Measurements from ENCODE around the gene PTBP3.

DNA sequence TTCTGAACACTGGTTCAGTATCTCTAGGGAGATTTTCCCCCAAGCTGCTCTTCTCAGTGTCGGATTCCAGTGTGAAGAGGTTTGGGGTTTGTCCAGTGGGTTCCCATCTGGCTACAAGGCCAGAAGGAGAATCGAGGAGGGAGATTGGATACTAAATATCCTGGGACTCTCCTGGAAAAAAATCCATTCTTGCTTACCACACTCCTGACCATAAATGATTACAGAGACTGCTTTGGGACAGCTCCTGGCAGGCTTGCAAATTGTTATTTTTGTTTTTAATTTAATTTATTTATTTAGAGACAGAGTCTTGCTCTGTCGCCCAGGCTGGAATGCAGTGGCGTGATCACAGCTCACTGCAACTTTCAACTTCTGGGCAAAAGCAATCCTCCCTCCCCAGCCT, 153.6 kb downstream of the PTBP3 start:
- TF ChIP-seq, protein P1, sequence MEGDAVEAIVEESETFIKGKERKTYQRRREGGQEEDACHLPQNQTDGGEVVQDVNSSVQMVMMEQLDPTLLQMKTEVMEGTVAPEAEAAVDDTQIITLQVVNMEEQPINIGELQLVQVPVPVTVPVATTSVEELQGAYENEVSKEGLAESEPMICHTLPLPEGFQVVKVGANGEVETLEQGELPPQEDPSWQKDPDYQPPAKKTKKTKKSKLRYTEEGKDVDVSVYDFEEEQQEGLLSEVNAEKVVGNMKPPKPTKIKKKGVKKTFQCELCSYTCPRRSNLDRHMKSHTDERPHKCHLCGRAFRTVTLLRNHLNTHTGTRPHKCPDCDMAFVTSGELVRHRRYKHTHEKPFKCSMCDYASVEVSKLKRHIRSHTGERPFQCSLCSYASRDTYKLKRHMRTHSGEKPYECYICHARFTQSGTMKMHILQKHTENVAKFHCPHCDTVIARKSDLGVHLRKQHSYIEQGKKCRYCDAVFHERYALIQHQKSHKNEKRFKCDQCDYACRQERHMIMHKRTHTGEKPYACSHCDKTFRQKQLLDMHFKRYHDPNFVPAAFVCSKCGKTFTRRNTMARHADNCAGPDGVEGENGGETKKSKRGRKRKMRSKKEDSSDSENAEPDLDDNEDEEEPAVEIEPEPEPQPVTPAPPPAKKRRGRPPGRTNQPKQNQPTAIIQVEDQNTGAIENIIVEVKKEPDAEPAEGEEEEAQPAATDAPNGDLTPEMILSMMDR (conservative IDR thresholded peaks at IDR 0.05): no peak
- TF ChIP-seq EZH2 (IDR thresholded peaks at IDR 0.05; ENCODE audit: low read depth): no peak
